ENCODE results near the gene NCK2.

NCK2 gene

DNA sequence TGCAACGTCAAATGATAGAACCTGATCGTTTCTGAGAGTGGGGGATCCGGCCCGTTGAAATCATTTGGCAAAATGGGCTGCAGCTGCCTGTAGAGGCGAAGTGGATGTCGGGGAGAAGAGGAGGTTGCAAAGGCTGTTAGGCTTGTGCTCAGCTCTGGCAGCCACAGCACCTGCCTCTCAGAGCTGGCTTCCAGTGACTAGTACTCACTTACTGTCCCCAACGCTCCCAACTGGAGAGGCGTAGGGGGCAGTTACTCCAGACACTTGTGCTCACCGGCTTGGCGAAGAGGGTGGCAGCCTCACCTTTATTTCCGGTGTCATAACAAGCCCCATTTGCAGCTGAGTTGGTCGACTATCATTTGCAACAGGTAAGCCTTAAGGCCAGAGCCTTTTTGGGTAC lies 37.9 kb downstream of the NCK2 start:
- no peak overlapping the region for H2BK120ac ChIP-seq (ENCODE audit: low read depth, low read length)
- H3K23ac ChIP-seq (ENCODE audit: low read length in 2 of 2), result no peak overlapping the region
- no peak overlapping the region for H2AK5ac ChIP-seq (ENCODE audit: low read length, severe bottlenecking)
- H2BK12ac ChIP-seq (ENCODE audit: low read length in 2 of 2), result no peak overlapping the region
- no peak overlapping the region for H3K4me2 ChIP-seq (ENCODE audit: low read length, poor library complexity, severe bottlenecking)
- H2BK5ac ChIP-seq (ENCODE audit: low read depth, low read length, poor library complexity, severe bottlenecking), result no peak overlapping the region
- H3K9me3 ChIP-seq (ENCODE audit: control insufficient read depth, low read length), result no peaks in the 10 kb centered on the region
- peaks cover 12% of the 10 kb centered on the region for H3K4me1 ChIP-seq (ENCODE audit: control insufficient read depth, insufficient read depth, low read depth, low read length)
- DNase-seq, result no peak
- peak overlapping the region; percentile 67 for H4K91ac ChIP-seq (ENCODE audit: low read length)
- no peak overlapping the region for H2AFZ ChIP-seq (ENCODE audit: low read depth, low read length)
- H3K79me1 ChIP-seq (replicated peaks; ENCODE audit: low read length, poor library complexity, severe bottlenecking), result peaks cover 60% of the 10 kb centered on the region
- WGBS, result 94% methylated on average over 12 of the region's 12 CpGs
- H2BK15ac ChIP-seq (ENCODE audit: low read depth, poor library complexity, severe bottlenecking), result no peak overlapping the region
- no peaks in the 10 kb centered on the region for H3K27me3 ChIP-seq (ENCODE audit: control insufficient read depth in 1 of 2, insufficient read depth in 1 of 2, low read length in 2 of 2)
- no peak overlapping the region for H4K8ac ChIP-seq (ENCODE audit: low read length)
- peak overlapping the region in 1 of 2 experiments; percentile 37 for H3K18ac ChIP-seq (ENCODE audit: low read depth in 1 of 2, low read length in 2 of 2)
- H3K4me3 ChIP-seq (ENCODE audit: insufficient read depth in 1 of 2, low read depth in 1 of 2, low read length in 2 of 2), result no peak overlapping the region
- no peak overlapping the region for H3K4ac ChIP-seq (ENCODE audit: low read depth in 1 of 2, low read length in 2 of 2)
- no peak overlapping the region for H3K14ac ChIP-seq (ENCODE audit: low read length in 2 of 2)
- no peak overlapping the region for H3K9ac ChIP-seq (ENCODE audit: low read length)
- H3K27ac ChIP-seq (ENCODE audit: low read length, poor library complexity, severe bottlenecking), result no peak overlapping the region
- peaks cover 0 to 20% of the 10 kb centered on the region in 2 experiments for H3K36me3 ChIP-seq (ENCODE audit: control insufficient read depth in 1 of 2, insufficient read depth in 2 of 2, low read depth in 1 of 2, low read length in 2 of 2)

GRCh38 chr2:105783151-105783738 lies 38.5 kb downstream of the NCK2 start:
- DNase-seq, result no peak
- no peak overlapping the region for H3K18ac ChIP-seq (ENCODE audit: low read depth in 1 of 2, low read length in 2 of 2)
- H3K23ac ChIP-seq (ENCODE audit: low read length in 2 of 2), result no peak overlapping the region
- no peak overlapping the region for H3K9ac ChIP-seq (ENCODE audit: low read length)
- H2BK15ac ChIP-seq (ENCODE audit: low read depth, poor library complexity, severe bottlenecking), result no peak overlapping the region
- no peak overlapping the region for H3K4me2 ChIP-seq (ENCODE audit: low read length, poor library complexity, severe bottlenecking)
- no peak overlapping the region for H2BK5ac ChIP-seq (ENCODE audit: low read depth, low read length, poor library complexity, severe bottlenecking)
- H4K91ac ChIP-seq (ENCODE audit: low read length), result no peak overlapping the region
- H3K9me3 ChIP-seq (ENCODE audit: control insufficient read depth, low read length), result no peaks in the 10 kb centered on the region
- H3K4me1 ChIP-seq (ENCODE audit: control insufficient read depth, insufficient read depth, low read depth, low read length), result peaks cover 11% of the 10 kb centered on the region
- no peak overlapping the region for H3K4ac ChIP-seq (ENCODE audit: low read depth in 1 of 2, low read length in 2 of 2)
- peaks cover 57% of the 10 kb centered on the region for H3K79me1 ChIP-seq (replicated peaks; ENCODE audit: low read length, poor library complexity, severe bottlenecking)
- no peak overlapping the region for H3K27ac ChIP-seq (ENCODE audit: low read length, poor library complexity, severe bottlenecking)
- H4K8ac ChIP-seq (ENCODE audit: low read length), result no peak overlapping the region
- H2AFZ ChIP-seq (ENCODE audit: low read depth, low read length), result no peak overlapping the region
- H2BK120ac ChIP-seq (ENCODE audit: low read depth, low read length), result no peak overlapping the region
- no peak overlapping the region for H3K14ac ChIP-seq (ENCODE audit: low read length in 2 of 2)
- WGBS, result 94% methylated on average over 17 of the region's 18 CpGs
- H2BK12ac ChIP-seq (ENCODE audit: low read length in 2 of 2), result no peak overlapping the region
- no peak overlapping the region for H3K4me3 ChIP-seq (ENCODE audit: insufficient read depth in 1 of 2, low read depth in 1 of 2, low read length in 2 of 2)
- no peak overlapping the region for H2AK5ac ChIP-seq (ENCODE audit: low read length, severe bottlenecking)
- peaks cover 0 to 14% of the 10 kb centered on the region in 2 experiments for H3K36me3 ChIP-seq (ENCODE audit: control insufficient read depth in 1 of 2, insufficient read depth in 2 of 2, low read depth in 1 of 2, low read length in 2 of 2)
- no peaks in the 10 kb centered on the region for H3K27me3 ChIP-seq (ENCODE audit: control insufficient read depth in 1 of 2, insufficient read depth in 1 of 2, low read length in 2 of 2)

- Histone ChIP-seq H3K27me3 (ENCODE audit: control insufficient read depth in 1 of 2, insufficient read depth in 1 of 2, low read length in 2 of 2) (no peaks in the 10 kb centered on the region), H2BK12ac (ENCODE audit: low read length in 2 of 2) (peak overlapping the region in 1 of 2 experiments; percentile 31), H2BK120ac (ENCODE audit: low read depth, low read length) (no peak overlapping the region), H2AFZ (ENCODE audit: low read depth, low read length) (no peak overlapping the region), H4K8ac (ENCODE audit: low read length) (no peak overlapping the region), H3K4me1 (ENCODE audit: control insufficient read depth, insufficient read depth, low read depth, low read length) (peaks cover 9% of the 10 kb centered on the region), H3K4me3 (ENCODE audit: insufficient read depth in 1 of 2, low read depth in 1 of 2, low read length in 2 of 2) (no peak overlapping the region), H3K9me3 (ENCODE audit: control insufficient read depth, low read length) (no peaks in the 10 kb centered on the region), H4K91ac (ENCODE audit: low read length) (no peak overlapping the region), H2BK5ac (ENCODE audit: low read depth, low read length, poor library complexity, severe bottlenecking) (no peak overlapping the region), H3K14ac (ENCODE audit: low read length in 2 of 2) (no peak overlapping the region), H3K27ac (ENCODE audit: low read length, poor library complexity, severe bottlenecking) (no peak overlapping the region), H2BK15ac (ENCODE audit: low read depth, poor library complexity, severe bottlenecking) (no peak overlapping the region), H3K23ac (ENCODE audit: low read length in 2 of 2) (no peak overlapping the region), H3K79me1 (replicated peaks; ENCODE audit: low read length, poor library complexity, severe bottlenecking) (peaks cover 56% of the 10 kb centered on the region), H3K18ac (ENCODE audit: low read depth in 1 of 2, low read length in 2 of 2) (no peak overlapping the region), H3K9ac (ENCODE audit: low read length) (no peak overlapping the region), H3K36me3 (ENCODE audit: control insufficient read depth in 1 of 2, insufficient read depth in 2 of 2, low read depth in 1 of 2, low read length in 2 of 2) (peaks cover 0 to 12% of the 10 kb centered on the region in 2 experiments), H3K4me2 (ENCODE audit: low read length, poor library complexity, severe bottlenecking) (no peak overlapping the region), H3K4ac (ENCODE audit: low read depth in 1 of 2, low read length in 2 of 2) (no peak overlapping the region), H2AK5ac (ENCODE audit: low read length, severe bottlenecking) (no peak overlapping the region)
- 97% methylated on average over 10 of the region's 10 CpGs for WGBS
- DNase-seq, result no peak
These were observed 39.3 kb downstream of the NCK2 start for GRCh38 chr2:105783972-105784371.

GRCh38 chr2:105784589-105784988 lies 39.9 kb downstream of the NCK2 start:
- 78% methylated on average over 5 of the region's 5 CpGs for WGBS
- H4K91ac ChIP-seq (ENCODE audit: low read length), result no peak overlapping the region
- no peak overlapping the region for H2BK15ac ChIP-seq (ENCODE audit: low read depth, poor library complexity, severe bottlenecking)
- no peak overlapping the region for H3K9ac ChIP-seq (ENCODE audit: low read length)
- H3K18ac ChIP-seq (ENCODE audit: low read depth in 1 of 2, low read length in 2 of 2), result no peak overlapping the region
- H3K27ac ChIP-seq (ENCODE audit: low read length, poor library complexity, severe bottlenecking), result no peak overlapping the region
- DNase-seq, result no peak
- no peak overlapping the region for H2BK120ac ChIP-seq (ENCODE audit: low read depth, low read length)
- H2BK12ac ChIP-seq (ENCODE audit: low read length in 2 of 2), result no peak overlapping the region
- no peak overlapping the region for H2BK5ac ChIP-seq (ENCODE audit: low read depth, low read length, poor library complexity, severe bottlenecking)
- no peaks in the 10 kb centered on the region for H3K9me3 ChIP-seq (ENCODE audit: control insufficient read depth, low read length)
- no peak overlapping the region for H3K4me3 ChIP-seq (ENCODE audit: insufficient read depth in 1 of 2, low read depth in 1 of 2, low read length in 2 of 2)
- H2AK5ac ChIP-seq (ENCODE audit: low read length, severe bottlenecking), result no peak overlapping the region
- no peak overlapping the region for H3K4ac ChIP-seq (ENCODE audit: low read depth in 1 of 2, low read length in 2 of 2)
- no peak overlapping the region for H3K4me2 ChIP-seq (ENCODE audit: low read length, poor library complexity, severe bottlenecking)
- no peak overlapping the region for H3K23ac ChIP-seq (ENCODE audit: low read length in 2 of 2)
- H3K4me1 ChIP-seq (ENCODE audit: control insufficient read depth, insufficient read depth, low read depth, low read length), result peaks cover 9% of the 10 kb centered on the region
- no peak overlapping the region for H3K14ac ChIP-seq (ENCODE audit: low read length in 2 of 2)
- peaks cover 58% of the 10 kb centered on the region for H3K79me1 ChIP-seq (replicated peaks; ENCODE audit: low read length, poor library complexity, severe bottlenecking)
- H3K27me3 ChIP-seq (ENCODE audit: control insufficient read depth in 1 of 2, insufficient read depth in 1 of 2, low read length in 2 of 2), result no peaks in the 10 kb centered on the region
- H3K36me3 ChIP-seq (ENCODE audit: control insufficient read depth in 1 of 2, insufficient read depth in 2 of 2, low read depth in 1 of 2, low read length in 2 of 2), result peaks cover 0 to 12% of the 10 kb centered on the region in 2 experiments
- H2AFZ ChIP-seq (ENCODE audit: low read depth, low read length), result no peak overlapping the region
- H4K8ac ChIP-seq (ENCODE audit: low read length), result no peak overlapping the region

Data from mesenchymal stem cell (in vitro differentiated cells and primary cell).